ENCODE results near the gene FMNL3.

- TF ChIP-seq TOX (CRISPR knock-in tag; IDR thresholded peaks at IDR 0.05; ENCODE audit: borderline replicate concordance): no peak
- TF ChIP-seq CREB5 (CRISPR knock-in tag; IDR thresholded peaks at IDR 0.05; ENCODE audit: low read depth): no peak
Observed at GRCh38 chr12:49643961-49644619, 63.1 kb downstream of the FMNL3 start.

Measured in SK-N-SH treated with all-trans-retinoic acid at 6 μM for 48 hours (cell line).